Measurements from ENCODE around the gene PARN.
A peak's percentile ranks its signal among the peaks of the same experiment; 100 is the strongest.

Gene PARN

DNA sequence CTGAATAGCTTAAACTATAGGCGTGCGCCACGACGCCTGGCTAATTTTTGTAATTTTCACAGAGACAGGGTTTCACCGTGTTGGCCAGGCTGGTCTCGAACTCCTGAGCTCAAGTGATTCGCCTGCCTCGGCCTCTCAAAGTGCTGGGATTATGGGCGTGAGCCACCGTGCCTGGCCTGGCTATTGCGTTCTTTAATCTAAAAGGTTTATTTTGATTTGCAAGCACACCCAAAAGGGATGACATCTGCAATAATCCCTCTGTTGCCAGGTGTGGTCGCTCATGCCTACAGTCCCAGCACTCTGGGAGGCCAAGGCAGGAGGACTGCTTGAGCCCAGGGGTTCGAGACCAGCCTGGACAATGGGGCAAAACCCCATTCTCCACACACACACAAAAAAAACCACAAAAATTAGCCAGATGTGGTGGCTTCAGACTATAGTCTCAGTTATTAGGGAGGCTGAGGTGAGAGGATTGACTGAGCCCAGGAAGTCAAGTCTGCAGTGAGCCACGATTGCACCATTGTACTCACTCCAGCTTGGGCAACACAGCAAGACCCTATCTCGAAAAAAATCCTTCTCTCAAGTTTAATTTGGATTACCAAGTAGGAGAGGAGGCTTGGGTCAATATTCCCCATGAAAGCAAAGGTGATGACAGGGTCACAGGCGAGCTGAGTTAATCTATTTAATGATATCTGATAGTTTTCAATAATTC is 144.1 kb downstream of the PARN start:
- in situ Hi-C loops (cut with HindIII; ENCODE audit: low sequenced_read_pairs) = no loop called here
- TF ChIP-seq, protein P1, sequence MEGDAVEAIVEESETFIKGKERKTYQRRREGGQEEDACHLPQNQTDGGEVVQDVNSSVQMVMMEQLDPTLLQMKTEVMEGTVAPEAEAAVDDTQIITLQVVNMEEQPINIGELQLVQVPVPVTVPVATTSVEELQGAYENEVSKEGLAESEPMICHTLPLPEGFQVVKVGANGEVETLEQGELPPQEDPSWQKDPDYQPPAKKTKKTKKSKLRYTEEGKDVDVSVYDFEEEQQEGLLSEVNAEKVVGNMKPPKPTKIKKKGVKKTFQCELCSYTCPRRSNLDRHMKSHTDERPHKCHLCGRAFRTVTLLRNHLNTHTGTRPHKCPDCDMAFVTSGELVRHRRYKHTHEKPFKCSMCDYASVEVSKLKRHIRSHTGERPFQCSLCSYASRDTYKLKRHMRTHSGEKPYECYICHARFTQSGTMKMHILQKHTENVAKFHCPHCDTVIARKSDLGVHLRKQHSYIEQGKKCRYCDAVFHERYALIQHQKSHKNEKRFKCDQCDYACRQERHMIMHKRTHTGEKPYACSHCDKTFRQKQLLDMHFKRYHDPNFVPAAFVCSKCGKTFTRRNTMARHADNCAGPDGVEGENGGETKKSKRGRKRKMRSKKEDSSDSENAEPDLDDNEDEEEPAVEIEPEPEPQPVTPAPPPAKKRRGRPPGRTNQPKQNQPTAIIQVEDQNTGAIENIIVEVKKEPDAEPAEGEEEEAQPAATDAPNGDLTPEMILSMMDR (IDR thresholded peaks at IDR 0.05; ENCODE audit: low read depth, low read length) = no peak
- no peak overlapping the region for H3K4me3 ChIP-seq (ENCODE audit: low read depth, low read length)
- DNase-seq (ENCODE audit: low read depth, low spot score) = no peak

DNA sequence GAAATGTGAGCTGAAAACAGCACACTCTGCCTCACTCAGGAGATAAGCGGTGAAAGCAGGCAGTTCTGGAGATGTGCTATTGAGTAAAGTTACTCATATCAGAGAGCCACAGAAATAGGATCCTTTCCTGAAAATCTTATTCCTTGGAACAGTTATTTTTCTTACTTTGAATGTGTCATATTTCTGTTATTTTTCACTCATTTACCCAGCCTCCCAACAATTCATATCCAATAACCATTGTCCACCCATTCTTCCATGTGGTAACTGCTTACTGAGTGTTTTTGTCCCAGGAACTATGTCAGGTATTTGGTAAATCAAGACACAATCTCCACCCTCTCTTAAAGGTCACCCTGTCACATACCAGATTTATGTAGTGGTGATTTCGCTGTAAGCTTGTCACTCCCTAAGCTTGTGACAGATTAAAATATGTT is 144.9 kb downstream of the PARN start:
- peak; percentile 24 for DNase-seq (ENCODE audit: low read depth, low spot score)
- H3K4me3 ChIP-seq (ENCODE audit: low read depth, low read length) = no peak overlapping the region
- in situ Hi-C loops (cut with HindIII; ENCODE audit: low sequenced_read_pairs) = no loop called here
- TF ChIP-seq, protein P1 (IDR thresholded peaks at IDR 0.05; ENCODE audit: low read depth, low read length) = no peak

DNA sequence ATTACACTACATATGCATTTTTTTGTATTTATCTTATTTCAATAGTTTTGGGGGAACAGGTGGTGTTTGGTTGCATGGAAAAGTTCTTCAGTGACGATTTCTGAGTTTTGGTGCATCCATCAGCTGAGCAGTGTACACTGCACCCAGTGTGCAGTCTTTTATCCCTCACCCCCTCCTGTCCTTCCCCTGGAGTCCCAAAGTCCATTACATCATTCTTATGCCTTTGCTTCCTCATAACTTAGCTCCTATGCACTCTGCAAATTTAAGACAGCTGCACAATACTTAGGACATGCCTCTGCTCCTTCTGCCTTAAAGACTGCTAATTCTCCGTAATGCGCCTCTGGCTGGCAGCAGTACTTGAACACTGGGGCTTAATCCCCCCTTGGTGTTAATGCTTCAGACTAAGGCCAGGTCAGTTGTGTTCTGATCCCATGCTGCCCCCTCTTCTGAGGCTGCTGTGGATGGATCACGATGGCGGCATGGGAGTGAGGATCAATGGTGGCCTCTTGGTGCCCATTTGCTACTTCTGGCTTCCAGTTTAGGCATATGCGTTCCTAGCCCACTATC is 146.2 kb downstream of the PARN start:
- in situ Hi-C loops (cut with HindIII; ENCODE audit: low sequenced_read_pairs) = no loop called here

DNA sequence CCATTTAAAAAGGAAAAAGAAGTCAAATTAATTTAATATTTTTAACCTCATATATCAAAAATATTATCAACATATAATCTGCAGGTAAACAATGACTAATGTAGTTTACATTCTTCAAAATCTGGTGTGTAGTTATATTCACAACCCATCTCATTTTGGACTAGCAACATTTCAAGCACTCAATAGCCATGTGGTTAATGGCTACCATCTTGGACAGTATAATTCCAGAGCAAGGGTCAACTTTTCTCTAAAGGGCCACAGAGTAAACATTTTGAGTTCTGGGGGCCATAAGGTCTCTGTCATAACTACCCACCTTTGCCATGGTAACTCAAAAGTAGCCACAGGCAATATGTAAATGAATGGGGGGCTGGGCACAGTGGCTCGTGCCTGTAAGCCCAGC is 153.9 kb downstream of the PARN start:
- no peak overlapping the region for H3K4me3 ChIP-seq (ENCODE audit: low read depth, low read length)
- TF ChIP-seq, protein P1 (IDR thresholded peaks at IDR 0.05; ENCODE audit: low read depth, low read length) = no peak
- no peak for DNase-seq (ENCODE audit: low read depth, low spot score)
- in situ Hi-C loops (cut with HindIII; ENCODE audit: low sequenced_read_pairs) = no loop called here

More for the DNA sequence above, 146.2 kb downstream of the PARN start:
- H3K4me3 ChIP-seq (ENCODE audit: low read depth, low read length) = no peak overlapping the region
- TF ChIP-seq, protein P1 (IDR thresholded peaks at IDR 0.05; ENCODE audit: low read depth, low read length) = no peak
- no peak for DNase-seq (ENCODE audit: low read depth, low spot score)

DNA sequence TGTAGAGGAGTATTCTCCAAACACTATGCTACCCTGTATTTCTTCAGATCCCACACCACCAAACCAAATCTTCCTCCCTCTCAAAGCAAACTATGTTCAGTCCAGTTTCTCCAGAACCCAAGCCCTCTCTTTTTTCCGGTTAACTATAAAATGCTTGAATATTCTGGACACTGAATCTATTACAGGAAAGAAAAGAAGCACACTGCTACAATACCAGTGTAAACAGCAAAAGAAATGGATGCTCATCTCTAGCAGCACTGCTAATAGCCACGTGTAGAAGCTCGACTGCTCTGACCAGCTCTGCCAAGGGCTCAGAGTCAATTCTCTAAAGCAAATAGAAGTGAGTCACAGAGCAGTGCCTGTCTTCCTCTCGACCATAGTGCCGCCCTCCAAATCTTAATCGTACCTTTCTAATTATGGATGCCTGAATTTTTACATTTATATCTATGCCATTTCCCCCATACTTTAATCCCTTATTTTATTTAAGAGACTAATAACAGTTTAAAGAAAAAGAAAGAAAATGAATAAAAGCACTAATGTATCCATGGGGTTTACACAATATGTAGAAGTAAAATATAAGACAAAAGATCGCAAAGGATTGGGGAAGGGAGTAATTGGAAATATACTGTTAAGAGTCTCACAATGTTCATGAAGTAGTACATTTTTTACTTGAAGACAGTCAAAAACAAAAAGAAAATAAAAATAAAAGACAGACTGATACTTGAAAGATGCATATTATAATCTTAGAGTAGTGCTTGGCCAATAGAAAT is 154.5 kb downstream of the PARN start:
- in situ Hi-C loops (cut with HindIII; ENCODE audit: low sequenced_read_pairs) = no loop called here
- no peak overlapping the region for H3K4me3 ChIP-seq (ENCODE audit: low read depth, low read length)
- DNase-seq (ENCODE audit: low read depth, low spot score) = no peak
- TF ChIP-seq, protein P1 (IDR thresholded peaks at IDR 0.05; ENCODE audit: low read depth, low read length) = no peak

DNA sequence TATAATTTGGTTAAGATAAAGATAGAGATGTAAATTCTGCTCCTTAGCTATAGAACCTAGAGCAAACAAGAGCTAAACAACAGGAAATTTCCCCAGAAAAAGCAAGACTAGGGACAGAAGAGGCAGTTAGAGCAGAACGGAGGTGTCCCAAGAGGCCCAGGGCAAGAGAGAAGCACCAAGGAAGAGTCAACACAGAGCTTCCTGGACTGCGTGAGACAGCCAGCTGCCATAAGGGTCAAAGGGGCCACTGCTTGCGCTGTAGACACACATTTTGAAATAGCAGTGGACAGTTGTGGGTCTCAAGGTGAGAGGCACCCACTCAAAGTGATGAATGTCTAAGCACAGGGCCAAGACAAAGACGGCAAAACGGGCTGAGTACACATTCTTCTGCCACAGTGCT is 156.6 kb downstream of the PARN start:
- no peak overlapping the region for H3K4me3 ChIP-seq (ENCODE audit: low read depth, low read length)
- in situ Hi-C loops (cut with HindIII; ENCODE audit: low sequenced_read_pairs) = no loop called here
- DNase-seq (ENCODE audit: low read depth, low spot score) = no peak
- TF ChIP-seq, protein P1 (IDR thresholded peaks at IDR 0.05; ENCODE audit: low read depth, low read length) = no peak

Measured in astrocyte of the spinal cord (primary cell).